HepG2 (cell line): ENCODE measurements around the gene CDH1. TPM values are rescaled to one million over a fixed set of nuclear protein-coding genes. Genes with fewer than 3 reads are reported as not detected.

Experiments used
- CBX5 ChIP-seq: sonication (generic); formaldehyde crosslinking; IDR thresholded peaks from 2 replicates; pipeline ENCODE4 v1.4.0; 2020; ENCODE audit warnings: missing genetic modification reagents, borderline replicate concordance
- GABPA ChIP-seq, 2 experiments: IDR thresholded peaks; 2 replicates each; pipeline ENCODE4 v1.6.1; 2011 to 2016; ENCODE audit warnings: low read depth in 2 of 2, low read length in 1 of 2, missing biosample characterization in 1 of 2, missing genetic modification characterization in 1 of 2
- HNRNPH1 ChIP-seq: fragments of 200-400 bp; formaldehyde crosslinking; optimal IDR thresholded peaks from 2 replicates; pipeline ENCODE3; 2017; ENCODE audit warnings: mild to moderate bottlenecking, low read depth, low read length
- HOXA7 ChIP-seq: sonication (generic); formaldehyde crosslinking; IDR thresholded peaks from 2 replicates; pipeline ENCODE4 v1.8.1; 2022; ENCODE audit warnings: mild to moderate bottlenecking, missing genetic modification reagents, moderate library complexity
- MIER3 ChIP-seq: IDR thresholded peaks from 2 replicates; pipeline ENCODE4 v1.6.1; 2016; ENCODE audit warnings: missing compliant biosample characterization, borderline replicate concordance
- MTA1 ChIP-seq: sonication (generic); formaldehyde crosslinking; IDR thresholded peaks from 2 replicates; pipeline ENCODE4 v1.4.0; 2020; ENCODE audit warnings: missing genetic modification reagents, mild to moderate bottlenecking, borderline replicate concordance
- NFKB2 ChIP-seq: sonication (generic); formaldehyde crosslinking; IDR thresholded peaks from 2 replicates; pipeline ENCODE4 v1.4.0; 2020; ENCODE audit warnings: missing genetic modification reagents, borderline replicate concordance
- NR2C2 ChIP-seq: sonication (generic); formaldehyde crosslinking; IDR thresholded peaks from 2 replicates; pipeline ENCODE4 v1.4.0; 2020; ENCODE audit warnings: missing genetic modification reagents, mild to moderate bottlenecking, moderate library complexity, borderline replicate concordance
- PHF5A ChIP-seq: IDR thresholded peaks from one replicate; pipeline ENCODE4 v1.6.1; 2018; ENCODE audit warnings: low read depth, missing genetic modification reagents; ENCODE audit not compliant: unreplicated experiment
- REPIN1 ChIP-seq: sonication (generic); formaldehyde crosslinking; IDR thresholded peaks from 2 replicates; pipeline ENCODE4 v1.8.0; 2022; ENCODE audit warnings: missing genetic modification reagents, low read depth, mild to moderate bottlenecking, borderline replicate concordance
- SMAD1 ChIP-seq: sonication (generic); formaldehyde crosslinking; IDR thresholded peaks from 2 replicates; pipeline ENCODE4 v1.4.0; 2020; ENCODE audit warnings: missing genetic modification reagents, low read depth, mild to moderate bottlenecking, borderline replicate concordance
- SMAD3 ChIP-seq: sonication (generic); formaldehyde crosslinking; IDR thresholded peaks from 2 replicates; pipeline ENCODE4 v1.4.0; 2020; ENCODE audit warnings: missing genetic modification reagents
- SOX6 ChIP-seq, 2 experiments: fragments of 450-650 bp in 1 of 2; sonication (generic) in 1 of 2; formaldehyde crosslinking in 1 of 2; IDR thresholded peaks; 2 replicates each; pipeline versions ENCODE4 v1.4.0 to v1.6.1; 2017 to 2020; ENCODE audit warnings: antibody characterized with exemption in 1 of 2, mild to moderate bottlenecking in 1 of 2, missing genetic modification reagents in 1 of 2
- THYN1 ChIP-seq: sonication (generic); formaldehyde crosslinking; IDR thresholded peaks from 2 replicates; pipeline ENCODE4 v1.8.1; 2023; ENCODE audit warnings: low read depth, mild to moderate bottlenecking, moderate library complexity, missing genetic modification reagents, borderline replicate concordance
- ZBTB39 ChIP-seq: sonication (generic); formaldehyde crosslinking; IDR thresholded peaks from 2 replicates; pipeline ENCODE4 v1.5.0; 2020; ENCODE audit warnings: missing genetic modification reagents
- ZNF292 ChIP-seq: sonication (generic); formaldehyde crosslinking; IDR thresholded peaks from 2 replicates; pipeline ENCODE4 v1.8.1; 2022; ENCODE audit warnings: mild to moderate bottlenecking, low read depth, missing genetic modification reagents, borderline replicate concordance
- ZNF441 ChIP-seq: sonication (generic); formaldehyde crosslinking; IDR thresholded peaks from 2 replicates; pipeline ENCODE4 v1.7.0; 2021; ENCODE audit warnings: missing genetic modification reagents, borderline replicate concordance
- ZNF501 ChIP-seq: sonication (generic); formaldehyde crosslinking; IDR thresholded peaks from 2 replicates; pipeline ENCODE4 v1.5.1; 2020; ENCODE audit warnings: mild to moderate bottlenecking, moderate library complexity, missing genetic modification reagents
- ZNF83 ChIP-seq: sonication (generic); formaldehyde crosslinking; IDR thresholded peaks from 2 replicates; pipeline ENCODE4 v1.4.0; 2020; ENCODE audit warnings: missing genetic modification reagents, mild to moderate bottlenecking, borderline replicate concordance
- ZSCAN30 ChIP-seq: sonication (generic); formaldehyde crosslinking; IDR thresholded peaks from 2 replicates; pipeline ENCODE4 v1.5.0; 2020; ENCODE audit warnings: mild to moderate bottlenecking, missing genetic modification reagents
- ZSCAN9 ChIP-seq: IDR thresholded peaks from 2 replicates; pipeline ENCODE4 v1.6.1; 2016; ENCODE audit warnings: borderline replicate concordance
- polyA plus RNA-seq, 8 experiments: library from polyadenylated mRNA; depleted of rRNA in 3 of 8; stranded (reverse) in 7 of 8; unstranded in 1 of 8; fragments of >200 nt; fragmentation: Illumina TruSeq in 4 of 8; extraction: Trizol in 4 of 8; gene quantifications; 2 replicates each; pipeline versions ENCODE4 v1.2.1 to v1.2.3, GENCODE V29; 2011 to 2016; ENCODE audit warnings: low read depth in 4 of 8, missing spikeins in 1 of 8, mixed read lengths in 1 of 8; ENCODE audit not compliant: insufficient read depth in 1 of 8
- total RNA-seq, 5 experiments: library from RNA; depleted of rRNA; stranded (reverse); fragments of >200 nt; fragmentation: Illumina TruSeq; extraction: Trizol; gene quantifications; 2 replicates each; pipeline ENCODE4 v1.2.3, GENCODE V29; 2016; ENCODE audit warnings: low read depth in 1 of 5
- TF ChIP-seq, protein P1 (sequence below): sonication (generic); formaldehyde crosslinking; IDR thresholded peaks from 2 replicates; pipeline ENCODE4 v1.5.0; 2020; ENCODE audit warnings: mild to moderate bottlenecking, missing genetic modification reagents, borderline replicate concordance

Gene CDH1
- total and polyA plus RNA-seq, 2 of the 13 experiments (the other 11 are each of a cell fraction or from before 2014, with no cell fraction given): 0.95 to 9.8 TPM

GRCh38 chr16:68704232-68704867 is 32.7 kb upstream of the CDH1 start (continued):
- TF ChIP-seq, protein P1, sequence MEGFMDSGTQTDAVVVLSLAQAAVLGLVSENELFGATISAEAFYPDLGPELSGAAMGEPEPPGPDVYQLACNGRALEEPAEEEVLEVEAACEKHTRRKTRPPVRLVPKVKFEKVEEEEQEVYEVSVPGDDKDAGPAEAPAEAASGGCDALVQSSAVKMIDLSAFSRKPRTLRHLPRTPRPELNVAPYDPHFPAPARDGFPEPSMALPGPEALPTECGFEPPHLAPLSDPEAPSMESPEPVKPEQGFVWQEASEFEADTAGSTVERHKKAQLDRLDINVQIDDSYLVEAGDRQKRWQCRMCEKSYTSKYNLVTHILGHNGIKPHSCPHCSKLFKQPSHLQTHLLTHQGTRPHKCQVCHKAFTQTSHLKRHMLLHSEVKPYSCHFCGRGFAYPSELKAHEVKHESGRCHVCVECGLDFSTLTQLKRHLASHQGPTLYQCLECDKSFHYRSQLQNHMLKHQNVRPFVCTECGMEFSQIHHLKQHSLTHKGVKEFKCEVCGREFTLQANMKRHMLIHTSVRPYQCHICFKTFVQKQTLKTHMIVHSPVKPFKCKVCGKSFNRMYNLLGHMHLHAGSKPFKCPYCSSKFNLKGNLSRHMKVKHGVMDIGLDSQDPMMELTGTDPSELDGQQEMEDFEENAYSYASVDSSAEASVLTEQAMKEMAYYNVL (CRISPR knock-in tag): 0 out of 2 replicates have a peak, but pooled peaks have one; percentile 22
- 0 out of 2 replicates have a peak, but pooled peaks have one; percentile 48 for TF ChIP-seq ZNF441 (CRISPR knock-in tag)
- peak; percentile 82 for TF ChIP-seq ZNF501
- no peak for TF ChIP-seq GABPA (IDR thresholded peaks at IDR 0.05; ENCODE audit: low read depth, low read length)
- TF ChIP-seq GABPA (CRISPR knock-in tag; IDR thresholded peaks at IDR 0.05; ENCODE audit: low read depth): 0 out of 2 replicates have a peak, but pooled peaks have one; percentile 15
- no peak for TF ChIP-seq SOX6 (IDR thresholded peaks at IDR 0.05)
- peak; percentile 31; the same call in 1 of the 2 replicates for TF ChIP-seq SOX6 (CRISPR knock-in tag; IDR thresholded peaks at IDR 0.05)
- TF ChIP-seq MTA1: peak; percentile 75; the same call in 1 of the 2 replicates
- TF ChIP-seq NR2C2: peak; percentile 31; the same call in 1 of the 2 replicates
- no peak for TF ChIP-seq THYN1 (CRISPR knock-in tag)
- TF ChIP-seq MIER3 (CRISPR knock-in tag): peak; percentile 87; the same call in 1 of the 2 replicates
- peak; percentile 75 for TF ChIP-seq PHF5A (CRISPR knock-in tag)
- 0 out of 2 replicates have a peak, but pooled peaks have one; percentile 71 for TF ChIP-seq SMAD3 (CRISPR knock-in tag)
- TF ChIP-seq REPIN1 (CRISPR knock-in tag): peak; percentile 95; the same call in 1 of the 2 replicates
- TF ChIP-seq ZSCAN9 (CRISPR knock-in tag): peak; percentile 30; the same call in 1 of the 2 replicates
- TF ChIP-seq HOXA7 (CRISPR knock-in tag): no peak
- TF ChIP-seq SMAD1 (CRISPR knock-in tag): peak; percentile 90; the same call in 1 of the 2 replicates
- TF ChIP-seq NFKB2 (CRISPR knock-in tag): peak; percentile 38; the same call in 1 of the 2 replicates
- TF ChIP-seq CBX5: peak; percentile 69; the same call in 1 of the 2 replicates
- no peak for TF ChIP-seq ZBTB39 (CRISPR knock-in tag)
- no peak for TF ChIP-seq HNRNPH1
- peak; percentile 49; the same call in 1 of the 2 replicates for TF ChIP-seq ZNF292
- TF ChIP-seq ZNF83: peak; percentile 91; the same call in 1 of the 2 replicates
- TF ChIP-seq ZSCAN30 (CRISPR knock-in tag): no peak
